K562 (cell line): ENCODE measurements around the gene CNPY4. TPM values are rescaled to one million over a fixed set of nuclear protein-coding genes. Genes with fewer than 3 reads are reported as not detected.

ENCODE experiments used
- ATF1 ChIP-seq, 2 experiments: fragments of 450-650 bp in 1 of 2; IDR thresholded peaks; 2 replicates each; pipeline ENCODE4 v1.6.1; 2016; ENCODE audit warnings: missing compliant biosample characterization in 1 of 2, missing genetic modification characterization in 1 of 2
- GTF2E2 ChIP-seq: fragments of 200-800 bp; sonication (Bioruptor generic); IDR thresholded peaks from 2 replicates; pipeline ENCODE4 v1.6.1; 2016; ENCODE audit warnings: missing genetic modification characterization, missing compliant biosample characterization
- KLF16 ChIP-seq: IDR thresholded peaks from 2 replicates; pipeline ENCODE4 v1.6.1; 2016; ENCODE audit warnings: antibody characterized with exemption
- MBD2 ChIP-seq: sonication (generic); IDR thresholded peaks from 2 replicates; pipeline ENCODE4 v1.6.1; 2016; ENCODE audit warnings: low read depth, borderline replicate concordance
- MLX ChIP-seq, 2 experiments: fragments of 450-650 bp in 1 of 2; sonication (generic) in 1 of 2; formaldehyde crosslinking; conservative IDR thresholded peaks; 2 replicates each; pipeline versions ENCODE4 v1.4.0 to v1.8.1; 2020 to 2022; ENCODE audit warnings: mild to moderate bottlenecking in 1 of 2, missing genetic modification reagents in 1 of 2
- NFXL1 ChIP-seq: fragments of 450-650 bp; formaldehyde crosslinking; IDR thresholded peaks from 2 replicates; pipeline ENCODE4 v1.4.0; 2021; ENCODE audit warnings: mild to moderate bottlenecking
- NUFIP1 ChIP-seq: fragments of 450-650 bp; IDR thresholded peaks from 2 replicates; pipeline ENCODE4 v1.6.1; 2018; ENCODE audit not compliant: partially characterized antibody
- OTX1 ChIP-seq: fragments of 450-650 bp; formaldehyde crosslinking; IDR thresholded peaks from 2 replicates; pipeline ENCODE4 v1.4.0; 2022; ENCODE audit warnings: mild to moderate bottlenecking
- RFX5 ChIP-seq: IDR thresholded peaks from 2 replicates; pipeline ENCODE4 v1.6.1; 2011; ENCODE audit warnings: low read depth, mild to moderate bottlenecking, improper control_type of control experiment, low read length
- TBL1XR1 ChIP-seq, 2 experiments: IDR thresholded peaks; 2 replicates each; pipeline ENCODE4 v1.6.1; 2012; ENCODE audit warnings: improper control_type of control experiment in 2 of 2, low read length in 2 of 2, mild to moderate bottlenecking in 1 of 2
- TEAD2 ChIP-seq: fragments of 450-650 bp; IDR thresholded peaks from 2 replicates; pipeline ENCODE4 v1.6.1; 2016; ENCODE audit warnings: missing genetic modification characterization, control low read depth, missing compliant biosample characterization
- TRIM24 ChIP-seq, 2 experiments: fragments of 450-650 bp; IDR thresholded peaks; 2 replicates each; pipeline ENCODE4 v1.6.1; 2016
- ZC3H4 ChIP-seq: sonication (generic); formaldehyde crosslinking; IDR thresholded peaks from 2 replicates; pipeline ENCODE4 v1.9.0; 2021; ENCODE audit warnings: missing genetic modification reagents, borderline replicate concordance
- ZNF212 ChIP-seq: fragments of 450-650 bp; formaldehyde crosslinking; IDR thresholded peaks from 2 replicates; pipeline ENCODE4 v1.4.0; 2020; ENCODE audit warnings: mild to moderate bottlenecking
- ZNF280A ChIP-seq: fragments of 450-650 bp; IDR thresholded peaks from 2 replicates; pipeline ENCODE4 v1.6.1; 2018; ENCODE audit warnings: mild to moderate bottlenecking, low read depth; ENCODE audit not compliant: partially characterized antibody
- ZNF316 ChIP-seq: fragments of 450-650 bp; IDR thresholded peaks from 2 replicates; pipeline ENCODE4 v1.6.1; 2016
- ZNF431 ChIP-seq: sonication (generic); formaldehyde crosslinking; IDR thresholded peaks from 2 replicates; pipeline ENCODE4 v1.8.0; 2022; ENCODE audit warnings: mild to moderate bottlenecking, missing genetic modification reagents
- polyA plus RNA-seq, 8 experiments: library from polyadenylated mRNA; depleted of rRNA in 4 of 8; stranded (reverse) in 5 of 8; unstranded in 3 of 8; fragments of >200 nt; fragmentation: Nextera tagmentation in 2 of 8; fragmentation: Illumina TruSeq in 1 of 8; extraction: Ambion mirVana in 2 of 8; extraction: Trizol in 1 of 8; gene quantifications; 2 replicates each; pipeline versions ENCODE4 v1.2.1 to v1.2.3, GENCODE V29; 2011 to 2014; ENCODE audit warnings: inconsistent platforms in 1 of 8, missing spikeins in 1 of 8
- total RNA-seq, 7 experiments: library from RNA; depleted of rRNA in 6 of 7; stranded (reverse); fragments of >200 nt in 6 of 7; fragmentation: Illumina TruSeq in 2 of 7; extraction: Trizol in 2 of 7; gene quantifications; 2 replicates each; pipeline versions ENCODE4 v1.2.1 to v1.2.3, GENCODE V29; 2011 to 2021; ENCODE audit warnings: low replicate concordance in 1 of 7
- TF ChIP-seq, protein P1 (sequence below): fragments of 450-650 bp; formaldehyde crosslinking; conservative IDR thresholded peaks from 2 replicates; pipeline ENCODE4 v1.4.0; 2022; ENCODE audit warnings: mild to moderate bottlenecking, missing genetic modification characterization
- TF ChIP-seq, protein P2 (sequence below): fragments of 450-650 bp; IDR thresholded peaks from 2 replicates; pipeline ENCODE4 v1.6.1; 2016; ENCODE audit warnings: missing biosample characterization, missing genetic modification characterization
- TF ChIP-seq, protein P3 (sequence below): IDR thresholded peaks from 3 replicates; pipeline ENCODE4 v1.6.1; 2011; ENCODE audit warnings: borderline replicate concordance, mild to moderate bottlenecking, moderate library complexity; ENCODE audit not compliant: insufficient read length; ENCODE audit errors: extremely low read depth
- TF ChIP-seq, protein P4 (sequence below): sonication (generic); formaldehyde crosslinking; IDR thresholded peaks from 2 replicates; pipeline ENCODE4 v1.8.1; 2023; ENCODE audit warnings: mild to moderate bottlenecking, missing genetic modification reagents, moderate library complexity

CNPY4 gene
- total and polyA plus RNA-seq, 9 of the 15 experiments (the other 6 are each of a cell fraction or from before 2014, with no cell fraction given), result 1.9 to 11.2 (median 7.0) TPM

DNA sequence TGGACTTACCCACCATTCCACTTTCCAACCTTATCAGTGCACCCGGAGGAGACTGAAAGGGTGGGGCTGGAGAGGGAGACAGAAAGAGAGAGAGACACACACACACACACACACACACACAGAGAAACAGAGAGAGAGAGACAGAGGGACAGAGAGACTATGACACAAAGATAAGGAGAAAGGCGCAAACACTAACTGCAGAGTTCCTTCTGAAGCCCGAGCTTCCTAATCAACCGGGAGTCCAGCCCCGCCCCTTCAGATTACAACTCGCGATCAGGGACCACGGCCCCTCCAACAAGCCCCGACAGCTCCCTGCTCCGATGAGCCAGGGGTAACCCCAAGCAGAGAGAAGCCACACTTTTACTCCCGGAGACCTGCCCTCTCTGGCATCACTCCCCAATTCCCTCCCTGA, 48.5 kb downstream of the CNPY4 start (continued):
- TF ChIP-seq MLX (CRISPR knock-in tag; conservative IDR thresholded peaks at IDR 0.05), result no peak
- TF ChIP-seq, protein P1, sequence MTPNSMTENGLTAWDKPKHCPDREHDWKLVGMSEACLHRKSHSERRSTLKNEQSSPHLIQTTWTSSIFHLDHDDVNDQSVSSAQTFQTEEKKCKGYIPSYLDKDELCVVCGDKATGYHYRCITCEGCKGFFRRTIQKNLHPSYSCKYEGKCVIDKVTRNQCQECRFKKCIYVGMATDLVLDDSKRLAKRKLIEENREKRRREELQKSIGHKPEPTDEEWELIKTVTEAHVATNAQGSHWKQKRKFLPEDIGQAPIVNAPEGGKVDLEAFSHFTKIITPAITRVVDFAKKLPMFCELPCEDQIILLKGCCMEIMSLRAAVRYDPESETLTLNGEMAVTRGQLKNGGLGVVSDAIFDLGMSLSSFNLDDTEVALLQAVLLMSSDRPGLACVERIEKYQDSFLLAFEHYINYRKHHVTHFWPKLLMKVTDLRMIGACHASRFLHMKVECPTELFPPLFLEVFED (CRISPR knock-in tag), result peak; percentile 85; the same call in 1 of the 2 replicates
- TF ChIP-seq, protein P2, sequence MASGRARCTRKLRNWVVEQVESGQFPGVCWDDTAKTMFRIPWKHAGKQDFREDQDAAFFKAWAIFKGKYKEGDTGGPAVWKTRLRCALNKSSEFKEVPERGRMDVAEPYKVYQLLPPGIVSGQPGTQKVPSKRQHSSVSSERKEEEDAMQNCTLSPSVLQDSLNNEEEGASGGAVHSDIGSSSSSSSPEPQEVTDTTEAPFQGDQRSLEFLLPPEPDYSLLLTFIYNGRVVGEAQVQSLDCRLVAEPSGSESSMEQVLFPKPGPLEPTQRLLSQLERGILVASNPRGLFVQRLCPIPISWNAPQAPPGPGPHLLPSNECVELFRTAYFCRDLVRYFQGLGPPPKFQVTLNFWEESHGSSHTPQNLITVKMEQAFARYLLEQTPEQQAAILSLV (tag), result peak; percentile 47; the same call in 1 of the 2 replicates
- peak; percentile 49; the same call in 1 of the 2 replicates for TF ChIP-seq MBD2
- peak; percentile 96 for TF ChIP-seq OTX1 (CRISPR knock-in tag)
- TF ChIP-seq ZNF431 (CRISPR knock-in tag), result no peak
- no peak for TF ChIP-seq ZNF280A
- TF ChIP-seq ZC3H4 (CRISPR knock-in tag), result no peak
- peak; percentile 69 to 86 for TF ChIP-seq TRIM24 (IDR thresholded peaks at IDR 0.05)
- TF ChIP-seq, protein P3, sequence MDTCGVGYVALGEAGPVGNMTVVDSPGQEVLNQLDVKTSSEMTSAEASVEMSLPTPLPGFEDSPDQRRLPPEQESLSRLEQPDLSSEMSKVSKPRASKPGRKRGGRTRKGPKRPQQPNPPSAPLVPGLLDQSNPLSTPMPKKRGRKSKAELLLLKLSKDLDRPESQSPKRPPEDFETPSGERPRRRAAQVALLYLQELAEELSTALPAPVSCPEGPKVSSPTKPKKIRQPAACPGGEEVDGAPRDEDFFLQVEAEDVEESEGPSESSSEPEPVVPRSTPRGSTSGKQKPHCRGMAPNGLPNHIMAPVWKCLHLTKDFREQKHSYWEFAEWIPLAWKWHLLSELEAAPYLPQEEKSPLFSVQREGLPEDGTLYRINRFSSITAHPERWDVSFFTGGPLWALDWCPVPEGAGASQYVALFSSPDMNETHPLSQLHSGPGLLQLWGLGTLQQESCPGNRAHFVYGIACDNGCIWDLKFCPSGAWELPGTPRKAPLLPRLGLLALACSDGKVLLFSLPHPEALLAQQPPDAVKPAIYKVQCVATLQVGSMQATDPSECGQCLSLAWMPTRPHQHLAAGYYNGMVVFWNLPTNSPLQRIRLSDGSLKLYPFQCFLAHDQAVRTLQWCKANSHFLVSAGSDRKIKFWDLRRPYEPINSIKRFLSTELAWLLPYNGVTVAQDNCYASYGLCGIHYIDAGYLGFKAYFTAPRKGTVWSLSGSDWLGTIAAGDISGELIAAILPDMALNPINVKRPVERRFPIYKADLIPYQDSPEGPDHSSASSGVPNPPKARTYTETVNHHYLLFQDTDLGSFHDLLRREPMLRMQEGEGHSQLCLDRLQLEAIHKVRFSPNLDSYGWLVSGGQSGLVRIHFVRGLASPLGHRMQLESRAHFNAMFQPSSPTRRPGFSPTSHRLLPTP, result no peak
- no peak for TF ChIP-seq NFXL1 (CRISPR knock-in tag)
- no peak for TF ChIP-seq ATF1 (CRISPR knock-in tag; IDR thresholded peaks at IDR 0.05)
- TF ChIP-seq ATF1 (tag; IDR thresholded peaks at IDR 0.05), result peak; percentile 84
- TF ChIP-seq GTF2E2 (tag), result no peak
- TF ChIP-seq ZNF316, result 0 out of 2 replicates have a peak, but pooled peaks have one; percentile 5
- TF ChIP-seq NUFIP1, result no peak
- TF ChIP-seq ZNF212 (CRISPR knock-in tag), result peak; percentile 94
- TF ChIP-seq TEAD2 (tag), result no peak
- TF ChIP-seq TBL1XR1 (IDR thresholded peaks at IDR 0.05; ENCODE audit: low read length in 2 of 2), result peak; percentile 50 to 87; a peak in 3 of 4 replicates
- TF ChIP-seq KLF16, result no peak
- TF ChIP-seq RFX5, result no peak
- TF ChIP-seq, protein P4, sequence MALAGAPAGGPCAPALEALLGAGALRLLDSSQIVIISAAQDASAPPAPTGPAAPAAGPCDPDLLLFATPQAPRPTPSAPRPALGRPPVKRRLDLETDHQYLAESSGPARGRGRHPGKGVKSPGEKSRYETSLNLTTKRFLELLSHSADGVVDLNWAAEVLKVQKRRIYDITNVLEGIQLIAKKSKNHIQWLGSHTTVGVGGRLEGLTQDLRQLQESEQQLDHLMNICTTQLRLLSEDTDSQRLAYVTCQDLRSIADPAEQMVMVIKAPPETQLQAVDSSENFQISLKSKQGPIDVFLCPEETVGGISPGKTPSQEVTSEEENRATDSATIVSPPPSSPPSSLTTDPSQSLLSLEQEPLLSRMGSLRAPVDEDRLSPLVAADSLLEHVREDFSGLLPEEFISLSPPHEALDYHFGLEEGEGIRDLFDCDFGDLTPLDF (CRISPR knock-in tag), result no peak
